HG03378 (cell line): ENCODE data around the gene NPTN.

ENCODE experiments used
- ATAC-seq: cut with Tn5 transposase; IDR thresholded peaks from one replicate; pipeline ENCODE4 v1.9.1; 2021; ENCODE audit warnings: mild to moderate bottlenecking, moderate library complexity; ENCODE audit not compliant: unreplicated experiment

NPTN gene

GRCh38 chr15:73522011-73522410 lies 111.2 kb downstream of the NPTN start:
- no peak for ATAC-seq

DNA sequence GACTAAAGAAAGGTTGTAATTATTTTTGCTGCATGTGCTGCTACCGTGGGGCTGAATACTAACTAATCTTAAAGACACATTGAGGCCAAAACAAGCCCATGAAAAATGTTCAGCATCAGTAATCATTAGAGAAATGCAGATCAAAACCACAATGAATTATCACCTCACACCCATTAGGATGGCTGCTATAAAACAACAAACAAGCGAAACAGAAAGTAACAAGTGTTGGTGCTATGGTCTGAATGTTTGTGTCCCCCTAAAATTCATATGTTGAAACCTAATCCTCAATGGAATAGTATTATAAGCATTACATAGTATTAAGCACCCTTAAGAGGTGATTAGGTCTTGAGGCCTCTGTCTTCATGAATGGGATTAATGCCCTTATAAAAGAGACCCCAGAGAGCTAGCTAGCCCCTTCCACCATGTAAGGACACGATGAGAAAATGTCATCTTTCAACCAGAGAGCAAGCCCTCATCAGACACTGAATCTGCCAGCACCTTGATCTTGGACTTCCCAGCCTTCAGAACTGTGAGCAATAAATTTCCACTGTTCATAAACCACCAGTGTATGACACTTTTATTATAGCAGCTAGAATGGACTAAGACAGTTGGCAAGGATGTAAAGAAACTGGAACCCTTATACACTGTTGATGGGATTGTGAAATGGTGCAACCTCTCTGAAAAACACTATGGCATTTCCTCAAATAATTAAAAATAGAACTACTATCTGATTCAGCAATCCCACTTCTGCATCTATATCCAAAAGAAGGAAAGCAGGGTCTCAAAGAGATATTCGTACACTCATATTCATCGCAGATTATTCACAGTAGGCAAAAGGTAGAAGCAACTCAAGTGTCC lies 114.1 kb downstream of the NPTN start:
- ATAC-seq, result no peak

DNA sequence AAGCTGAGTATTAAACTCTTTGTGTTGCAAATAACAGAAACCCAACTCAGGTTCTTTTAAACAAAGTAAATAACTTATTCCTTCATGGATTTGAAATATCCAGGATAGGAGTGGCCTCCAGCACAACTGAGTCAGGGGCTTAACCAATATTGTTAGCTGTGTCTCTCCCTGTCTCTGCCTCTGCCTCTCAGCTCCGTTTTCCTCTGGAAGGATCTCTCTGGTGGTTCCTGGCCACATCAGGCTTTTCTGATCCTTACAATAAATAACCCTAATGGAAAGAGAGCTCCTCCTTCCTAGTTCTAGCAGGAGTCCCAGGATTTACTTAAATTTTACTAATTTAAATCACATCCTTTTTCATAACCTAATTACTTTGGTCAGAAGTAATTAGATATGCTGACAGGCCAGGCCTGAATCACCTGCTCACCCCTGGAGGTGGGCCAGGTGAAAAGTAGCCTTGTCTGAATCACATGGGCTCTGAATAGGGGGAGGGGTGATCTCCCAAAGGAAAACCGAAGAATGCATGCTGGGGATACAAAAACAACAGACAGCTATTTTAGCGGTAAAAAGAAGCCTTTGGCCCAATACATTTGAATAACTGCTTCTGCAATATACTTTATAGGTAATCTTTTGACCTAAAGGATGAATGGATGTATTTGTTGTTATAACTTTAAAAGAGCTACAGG lies 114.9 kb downstream of the NPTN start:
- no peak for ATAC-seq

- ATAC-seq, result no peak
Measured at GRCh38 chr15:73517566-73517965, 115.6 kb downstream of the NPTN start.

GRCh38 chr15:73515527-73515926 lies 117.7 kb downstream of the NPTN start:
- ATAC-seq, result no peak
